K562 (cell line): ENCODE data around the gene AARSD1. TPM values are rescaled to one million over a fixed set of nuclear protein-coding genes. Genes with fewer than 3 reads are reported as not detected.

Source experiments
- DLX4 ChIP-seq: fragments of 250-450 bp; sonication (Bioruptor Pico); IDR thresholded peaks from 2 replicates; pipeline ENCODE4 v1.6.1; 2021; ENCODE audit warnings: mild to moderate bottlenecking
- DMBX1 ChIP-seq: fragments of 250-450 bp; sonication (Bioruptor Pico); IDR thresholded peaks from 2 replicates; pipeline ENCODE4 v1.8.0; 2022; ENCODE audit warnings: inconsistent platforms, mild to moderate bottlenecking, moderate library complexity, borderline replicate concordance
- FOXJ2 ChIP-seq: fragments of 200-800 bp; sonication (Bioruptor generic); IDR thresholded peaks from 2 replicates; pipeline ENCODE4 v1.6.1; 2016; ENCODE audit warnings: missing genetic modification characterization, missing compliant biosample characterization
- IRF1 ChIP-seq: sonication (generic); formaldehyde crosslinking; IDR thresholded peaks from 2 replicates; pipeline ENCODE4 v1.8.0; 2022; ENCODE audit warnings: missing genetic modification reagents, mild to moderate bottlenecking, borderline replicate concordance
- MAFG ChIP-seq: fragments of 450-650 bp; conservative IDR thresholded peaks from 2 replicates; pipeline ENCODE4 v1.6.1; 2016; ENCODE audit warnings: missing genetic modification characterization, missing compliant biosample characterization
- NELFE ChIP-seq: IDR thresholded peaks from 2 replicates; pipeline ENCODE4 v1.6.1; 2011; ENCODE audit warnings: mild to moderate bottlenecking; ENCODE audit not compliant: insufficient read depth, insufficient read length
- PRDM10 ChIP-seq: fragments of 450-650 bp; IDR thresholded peaks from 2 replicates; pipeline ENCODE4 v1.6.1; 2018; ENCODE audit not compliant: partially characterized antibody
- RBM17 ChIP-seq: fragments of 200-400 bp; formaldehyde crosslinking; IDR thresholded peaks from 2 replicates; pipeline ENCODE4 v1.6.1; 2017; ENCODE audit warnings: low read depth, mild to moderate bottlenecking, low read length, borderline replicate concordance
- SAFB2 ChIP-seq: fragments of 200-400 bp; formaldehyde crosslinking; IDR thresholded peaks from 2 replicates; pipeline ENCODE4 v1.6.1; 2018; ENCODE audit warnings: borderline replicate concordance, low read length, low read depth, moderate library complexity; ENCODE audit not compliant: severe bottlenecking
- TCF7L2 ChIP-seq: fragments of 150-350 bp; IDR thresholded peaks from 2 replicates; pipeline ENCODE4 v1.6.1; 2016; ENCODE audit warnings: low read depth, mild to moderate bottlenecking, low read length, moderate library complexity
- ZNF224 ChIP-seq: sonication (generic); formaldehyde crosslinking; IDR thresholded peaks from 2 replicates; pipeline ENCODE4 v1.8.0; 2022; ENCODE audit warnings: mild to moderate bottlenecking, missing genetic modification reagents
- ZNF3 ChIP-seq: fragments of 250-450 bp; sonication (Bioruptor Pico); IDR thresholded peaks from 2 replicates; pipeline ENCODE4 v1.5.0; 2021; ENCODE audit warnings: mild to moderate bottlenecking, moderate library complexity
- ZNF324 ChIP-seq: fragments of 250-450 bp; sonication (Bioruptor Pico); IDR thresholded peaks from 2 replicates; pipeline ENCODE4 v1.4.0; 2020; ENCODE audit warnings: mild to moderate bottlenecking
- ZNF398 ChIP-seq: fragments of 250-450 bp; sonication (Bioruptor Pico); IDR thresholded peaks from 2 replicates; pipeline ENCODE4 v1.8.0; 2021; ENCODE audit warnings: moderate library complexity, mild to moderate bottlenecking, inconsistent platforms
- ZNF561 ChIP-seq: fragments of 450-650 bp; formaldehyde crosslinking; conservative IDR thresholded peaks from 2 replicates; pipeline ENCODE4 v1.4.0; 2020; ENCODE audit warnings: mild to moderate bottlenecking, moderate library complexity
- ZNF780A ChIP-seq: fragments of 250-450 bp; sonication (Bioruptor Pico); IDR thresholded peaks from 2 replicates; pipeline ENCODE4 v1.5.0; 2021; ENCODE audit warnings: mild to moderate bottlenecking
- polyA plus RNA-seq, 8 experiments: library from polyadenylated mRNA; depleted of rRNA in 4 of 8; stranded (reverse) in 5 of 8; unstranded in 3 of 8; fragments of >200 nt; fragmentation: Nextera tagmentation in 2 of 8; fragmentation: Illumina TruSeq in 1 of 8; extraction: Ambion mirVana in 2 of 8; extraction: Trizol in 1 of 8; gene quantifications; 2 replicates each; pipeline versions ENCODE4 v1.2.1 to v1.2.3, GENCODE V29; 2011 to 2014; ENCODE audit warnings: inconsistent platforms in 1 of 8, missing spikeins in 1 of 8
- total RNA-seq, 7 experiments: library from RNA; depleted of rRNA in 6 of 7; stranded (reverse); fragments of >200 nt in 6 of 7; fragmentation: Illumina TruSeq in 2 of 7; extraction: Trizol in 2 of 7; gene quantifications; 2 replicates each; pipeline versions ENCODE4 v1.2.1 to v1.2.3, GENCODE V29; 2011 to 2021; ENCODE audit warnings: low replicate concordance in 1 of 7
- TF ChIP-seq, protein P1 (sequence below): fragments of 450-650 bp; formaldehyde crosslinking; IDR thresholded peaks from 2 replicates; pipeline ENCODE4 v1.4.0; 2020; ENCODE audit warnings: mild to moderate bottlenecking, moderate library complexity
- TF ChIP-seq, protein P2 (sequence below), 2 experiments: fragments of 250-450 bp in 1 of 2; fragments of 450-650 bp in 1 of 2; sonication (Bioruptor Pico) in 1 of 2; IDR thresholded peaks; 2 replicates each; pipeline versions ENCODE4 v1.6.1 to v1.8.0; 2016 to 2021; ENCODE audit warnings: mild to moderate bottlenecking in 2 of 2, moderate library complexity in 2 of 2, missing compliant biosample characterization in 1 of 2, missing genetic modification characterization in 1 of 2

Gene AARSD1
- total and polyA plus RNA-seq, 9 of the 15 experiments (the other 6 are each of a cell fraction or from before 2014, with no cell fraction given), result 51.7 to 98.5 (median 68.6) TPM

DNA sequence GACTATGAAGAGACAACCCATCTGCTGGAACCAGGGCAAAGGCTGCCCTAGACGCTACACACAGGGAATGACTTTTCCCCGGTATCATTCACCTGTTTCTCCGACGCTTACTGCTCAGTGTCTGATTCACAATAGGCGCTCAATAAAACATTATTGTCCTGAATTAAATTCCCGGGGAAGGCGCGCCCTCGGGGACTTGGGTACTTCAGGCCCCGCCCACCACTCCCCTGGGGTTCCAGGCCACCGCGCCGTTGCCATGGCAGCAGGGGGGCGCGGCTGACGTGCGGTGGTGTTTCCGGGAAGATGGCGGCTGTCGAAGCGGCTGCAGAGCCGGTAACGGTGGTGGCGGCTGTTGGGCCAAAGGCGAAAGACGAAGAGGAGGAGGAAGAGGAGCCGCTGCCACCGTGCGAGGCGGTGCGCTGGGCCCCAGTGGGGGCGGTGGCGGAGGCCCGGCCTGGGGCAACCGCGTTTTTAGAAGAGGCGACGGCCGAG, 16.1 kb upstream of the AARSD1 start, which contains the start of gene RUNDC1 (continued):
- TF ChIP-seq PRDM10 (no peak), SAFB2 (no peak), IRF1 (CRISPR knock-in tag) (no peak), FOXJ2 (tag) (0 out of 2 replicates have a peak, but pooled peaks have one; percentile 15), NELFE (no peak), DLX4 (no peak), DMBX1 (no peak), ZNF780A (no peak), ZNF3 (CRISPR knock-in tag) (no peak), RBM17 (no peak), ZNF324 (CRISPR knock-in tag) (no peak), ZNF398 (CRISPR knock-in tag) (no peak), ZNF561 (no peak), TCF7L2 (no peak), MAFG (tag) (no peak), ZNF224 (CRISPR knock-in tag) (no peak)
- TF ChIP-seq, protein P1, sequence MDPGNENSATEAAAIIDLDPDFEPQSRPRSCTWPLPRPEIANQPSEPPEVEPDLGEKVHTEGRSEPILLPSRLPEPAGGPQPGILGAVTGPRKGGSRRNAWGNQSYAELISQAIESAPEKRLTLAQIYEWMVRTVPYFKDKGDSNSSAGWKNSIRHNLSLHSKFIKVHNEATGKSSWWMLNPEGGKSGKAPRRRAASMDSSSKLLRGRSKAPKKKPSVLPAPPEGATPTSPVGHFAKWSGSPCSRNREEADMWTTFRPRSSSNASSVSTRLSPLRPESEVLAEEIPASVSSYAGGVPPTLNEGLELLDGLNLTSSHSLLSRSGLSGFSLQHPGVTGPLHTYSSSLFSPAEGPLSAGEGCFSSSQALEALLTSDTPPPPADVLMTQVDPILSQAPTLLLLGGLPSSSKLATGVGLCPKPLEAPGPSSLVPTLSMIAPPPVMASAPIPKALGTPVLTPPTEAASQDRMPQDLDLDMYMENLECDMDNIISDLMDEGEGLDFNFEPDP (CRISPR knock-in tag), result no peak
- TF ChIP-seq, protein P2, sequence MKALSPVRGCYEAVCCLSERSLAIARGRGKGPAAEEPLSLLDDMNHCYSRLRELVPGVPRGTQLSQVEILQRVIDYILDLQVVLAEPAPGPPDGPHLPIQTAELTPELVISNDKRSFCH (CRISPR knock-in tag; IDR thresholded peaks at IDR 0.05), result no peak
- TF ChIP-seq, protein P2 (tag; IDR thresholded peaks at IDR 0.05), result no peak
